ENCODE data around the gene RIOK2.

Gene RIOK2

GRCh38 chr5:97183930-97184213, 825 bp upstream of the RIOK2 start (continued):
- TF ChIP-seq PATZ1 (tag by site-specific recombination; IDR thresholded peaks at IDR 0.05) (peak; percentile 13; the same call in 1 of the 2 replicates), ZFP69B (tag by site-specific recombination; IDR thresholded peaks at IDR 0.05) (no peak), ZNF580 (tag by site-specific recombination; IDR thresholded peaks at IDR 0.05) (peak; percentile 73; the same call in 1 of the 2 replicates), SP7 (tag by site-specific recombination; IDR thresholded peaks at IDR 0.05) (no peak), ZNF184 (tag by site-specific recombination; IDR thresholded peaks at IDR 0.05) (no peak), ZNF148 (tag by site-specific recombination; IDR thresholded peaks at IDR 0.05; ENCODE audit: borderline replicate concordance) (no peak), ZNF639 (tag by site-specific recombination; IDR thresholded peaks at IDR 0.05) (no peak), ZNF660 (tag by site-specific recombination; IDR thresholded peaks at IDR 0.05) (no peak), ZSCAN30 (tag by site-specific recombination; IDR thresholded peaks at IDR 0.05) (no peak), ZNF10 (tag by site-specific recombination; IDR thresholded peaks at IDR 0.05) (no peak), BCL6B (tag by site-specific recombination; IDR thresholded peaks at IDR 0.05) (no peak), ZNF692 (tag by site-specific recombination; IDR thresholded peaks at IDR 0.05) (peak; percentile 3; the same call in 1 of the 2 replicates), HOXC10 (CRISPR knock-in tag; IDR thresholded peaks at IDR 0.05) (no peak), ZNF335 (tag by site-specific recombination; conservative IDR thresholded peaks at IDR 0.05) (peak; percentile 49), ZNF280C (tag by site-specific recombination; IDR thresholded peaks at IDR 0.05) (no peak), ZNF433 (tag by site-specific recombination; IDR thresholded peaks at IDR 0.05; ENCODE audit: low read depth) (no peak), ZSCAN5A (tag by site-specific recombination; IDR thresholded peaks at IDR 0.05) (no peak), ZNF341 (tag by site-specific recombination; IDR thresholded peaks at IDR 0.05; ENCODE audit: low read depth) (no peak), ZNF529 (tag by site-specific recombination; IDR thresholded peaks at IDR 0.05; ENCODE audit: insufficient replicate concordance) (no peak), ZNF223 (tag by site-specific recombination; IDR thresholded peaks at IDR 0.05) (no peak), TRIM28 (IDR thresholded peaks at IDR 0.05; ENCODE audit: borderline replicate concordance, low read length) (no peak), ZNF473 (tag by site-specific recombination; IDR thresholded peaks at IDR 0.05) (no peak), ZNF561 (tag by site-specific recombination; IDR thresholded peaks at IDR 0.05; ENCODE audit: borderline replicate concordance) (no peak), ZNF362 (tag by site-specific recombination; IDR thresholded peaks at IDR 0.05) (0 out of 2 replicates have a peak, but pooled peaks have one; percentile 26)

Data from HEK293 (cell line).